GM23338 (cell line): ENCODE results near the gene CMIP. TPM values are rescaled to one million over a fixed set of nuclear protein-coding genes. Genes with fewer than 3 reads are reported as not detected.

Experiments used
- ATAC-seq: fragments of 200-7000 bp; cut with Tn5 transposase; 3 replicates; pipeline ENCODE4 v1.9.1; 2020
- DNase-seq: peaks from one replicate; pipeline ENCODE4 v3.0.0-alpha.2; 2015; ENCODE audit warnings: low spot score
- H2AFZ ChIP-seq: fragments of 200-600 bp; sonication (generic); 2 replicates; pipeline ENCODE4 v1.8.0; 2016; ENCODE audit warnings: antibody characterized with exemption, mild to moderate bottlenecking, moderate library complexity
- H3F3A ChIP-seq: fragments of 200-600 bp; sonication (generic); replicated peaks from 2 replicates; pipeline ENCODE4 v1.8.0; 2017; ENCODE audit warnings: antibody characterized with exemption, mixed run types, low read depth
- H3K27ac ChIP-seq: fragments of 200-600 bp; sonication (generic); 2 replicates; pipeline ENCODE4 v1.6.1; 2016; ENCODE audit warnings: low read depth
- H3K27me3 ChIP-seq: fragments of 200-600 bp; sonication (generic); 2 replicates; pipeline ENCODE4 v1.8.0; 2016; ENCODE audit warnings: mild to moderate bottlenecking, mixed run types, moderate library complexity; ENCODE audit not compliant: insufficient read depth
- H3K36me3 ChIP-seq: fragments of 200-600 bp; sonication (generic); 2 replicates; pipeline ENCODE4 v1.8.0; 2016; ENCODE audit warnings: mild to moderate bottlenecking; ENCODE audit not compliant: insufficient read depth
- H3K4me1 ChIP-seq: fragments of 200-600 bp; sonication (generic); 2 replicates; pipeline ENCODE4 v1.8.0; 2016; ENCODE audit warnings: mild to moderate bottlenecking, moderate library complexity; ENCODE audit not compliant: insufficient read depth
- H3K4me2 ChIP-seq: fragments of 200-600 bp; sonication (generic); 2 replicates; pipeline ENCODE4 v1.7.1; 2017; ENCODE audit warnings: mixed run types
- H3K4me3 ChIP-seq: fragments of 200-600 bp; sonication (generic); 2 replicates; pipeline ENCODE4 v1.6.1; 2016; ENCODE audit warnings: mixed run types
- H3K79me2 ChIP-seq: fragments of 200-600 bp; sonication (generic); replicated peaks from 2 replicates; pipeline ENCODE4 v1.8.0; 2017; ENCODE audit warnings: mild to moderate bottlenecking; ENCODE audit not compliant: insufficient read depth
- H3K9me2 ChIP-seq: fragments of 200-600 bp; sonication (generic); 2 replicates; pipeline ENCODE4 v1.8.0; 2017; ENCODE audit not compliant: insufficient read depth
- H4K20me1 ChIP-seq: fragments of 200-600 bp; sonication (generic); replicated peaks from 2 replicates; pipeline ENCODE4 v1.8.0; 2017; ENCODE audit warnings: mild to moderate bottlenecking; ENCODE audit not compliant: insufficient read depth
- H3K27ac Mint-ChIP-seq: 2 replicates; pipeline ENCODE4 v1.8.0; 2020; ENCODE audit warnings: inconsistent platforms, mild to moderate bottlenecking, moderate library complexity, mixed read lengths
- H3K27me3 Mint-ChIP-seq: 3 replicates; pipeline ENCODE4 v1.8.0; 2022; ENCODE audit warnings: low read depth, mild to moderate bottlenecking, moderate library complexity, mixed read lengths, inconsistent platforms; ENCODE audit not compliant: insufficient read depth, poor library complexity
- H3K36me3 Mint-ChIP-seq: 3 replicates; pipeline ENCODE4 v1.8.0; 2021; ENCODE audit warnings: low read depth, mild to moderate bottlenecking, inconsistent platforms, moderate library complexity, mixed read lengths
- H3K4me1 Mint-ChIP-seq: 3 replicates; pipeline ENCODE4 v1.8.0; 2020; ENCODE audit warnings: mild to moderate bottlenecking, inconsistent platforms, mixed read lengths
- H3K4me3 Mint-ChIP-seq: 3 replicates; pipeline ENCODE4 v1.8.0; 2021; ENCODE audit warnings: moderate library complexity, mild to moderate bottlenecking, inconsistent platforms, mixed read lengths
- H3K9me3 Mint-ChIP-seq: 3 replicates; pipeline ENCODE4 v1.8.0; 2020; ENCODE audit warnings: moderate library complexity, mild to moderate bottlenecking, inconsistent platforms, mixed read lengths
- CREB1 ChIP-seq: fragments of 250-450 bp; sonication (Bioruptor Pico); IDR thresholded peaks from 2 replicates; pipeline ENCODE4 v1.5.0; 2020; ENCODE audit warnings: low read depth, mild to moderate bottlenecking, moderate library complexity
- EZH2 ChIP-seq: fragments of 200-600 bp; sonication (generic); IDR thresholded peaks from one replicate; pipeline ENCODE4 v1.8.0; 2017; ENCODE audit warnings: antibody characterized with exemption, mild to moderate bottlenecking, low read depth; ENCODE audit not compliant: unreplicated experiment
- JUNB ChIP-seq: IDR thresholded peaks from one replicate; pipeline ENCODE4 v1.6.1; 2016; ENCODE audit warnings: antibody characterized with exemption; ENCODE audit not compliant: unreplicated experiment
- POLR2AphosphoS5 ChIP-seq: IDR thresholded peaks from 2 replicates; pipeline ENCODE4 v1.6.1; 2016; ENCODE audit warnings: antibody characterized with exemption, low read depth
- STAT1 ChIP-seq: IDR thresholded peaks from one replicate; pipeline ENCODE4 v1.6.1; 2016; ENCODE audit warnings: antibody characterized with exemption; ENCODE audit not compliant: unreplicated experiment
- ZNF114 ChIP-seq: fragments of 250-450 bp; sonication (Bioruptor Pico); IDR thresholded peaks from 2 replicates; pipeline ENCODE4 v1.5.0; 2020; ENCODE audit warnings: mild to moderate bottlenecking, moderate library complexity
- polyA plus RNA-seq: library from polyadenylated mRNA; unstranded; fragments of >200 nt; fragmentation: Nextera tagmentation; extraction: Ambion mirVana; gene quantifications from 2 replicates; pipeline ENCODE4 v1.2.1, GENCODE V29; 2016
- total RNA-seq: library from RNA; depleted of rRNA; stranded (reverse); fragments of >200 nt; shearing (Covaris generic); gene quantifications from 2 replicates; pipeline ENCODE4 v1.2.3, GENCODE V29; 2014
- TF ChIP-seq, protein P1 (sequence below): fragments of 250-450 bp; sonication (Bioruptor Pico); IDR thresholded peaks from 2 replicates; pipeline ENCODE4 v1.5.0; 2020; ENCODE audit warnings: mild to moderate bottlenecking, moderate library complexity

Gene CMIP
- total and polyA plus RNA-seq, 2 experiments from 2014 or later: 9.5 to 62.3 TPM

DNA sequence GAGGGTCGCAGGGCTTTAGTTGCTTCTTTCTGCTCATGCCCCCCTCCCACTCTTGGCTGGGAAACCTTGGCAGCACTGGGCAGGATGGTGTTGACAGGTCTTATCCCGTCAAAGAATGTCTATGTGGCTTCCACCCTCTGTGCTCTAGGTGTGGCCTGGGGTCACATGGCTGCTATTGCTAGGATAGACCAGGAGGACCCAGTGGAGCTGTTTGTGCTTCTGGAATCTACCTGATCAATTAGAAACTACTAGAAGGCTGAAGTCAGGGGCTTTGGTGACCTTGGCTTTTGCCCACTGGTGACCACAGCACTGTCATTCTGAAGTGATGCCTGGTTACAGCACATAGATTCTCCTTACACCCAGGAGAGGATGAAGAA is 105.8 kb downstream of the CMIP start:
- no peak overlapping the region for H3K4me3 ChIP-seq
- no peak overlapping the region for H3K4me2 ChIP-seq
- H3K9me2 ChIP-seq: no peaks in the 10 kb centered on the region
- H4K20me1 ChIP-seq: peaks cover 52% of the 10 kb centered on the region
- no peak overlapping the region; the same call in 1 of the 2 replicates for H3K27ac Mint-ChIP-seq
- no peaks in the 10 kb centered on the region for H3K9me3 Mint-ChIP-seq
- H3K36me3 ChIP-seq: no peaks in the 10 kb centered on the region
- H3F3A ChIP-seq: no peaks in the 10 kb centered on the region
- H3K79me2 ChIP-seq: peaks cover 90% of the 10 kb centered on the region
- no peak for ATAC-seq
- H3K4me1 Mint-ChIP-seq: peaks cover 36% of the 10 kb centered on the region
- no peak overlapping the region for H2AFZ ChIP-seq
- DNase-seq: no peak
- H3K4me3 Mint-ChIP-seq: no peak overlapping the region
- H3K27me3 ChIP-seq: no peaks in the 10 kb centered on the region
- H3K27me3 Mint-ChIP-seq: peaks cover 11% of the 10 kb centered on the region
- peaks cover 4% of the 10 kb centered on the region for H3K4me1 ChIP-seq
- no peaks in the 10 kb centered on the region; the same call in 2 of the 3 replicates for H3K36me3 Mint-ChIP-seq
- TF ChIP-seq, protein P1, sequence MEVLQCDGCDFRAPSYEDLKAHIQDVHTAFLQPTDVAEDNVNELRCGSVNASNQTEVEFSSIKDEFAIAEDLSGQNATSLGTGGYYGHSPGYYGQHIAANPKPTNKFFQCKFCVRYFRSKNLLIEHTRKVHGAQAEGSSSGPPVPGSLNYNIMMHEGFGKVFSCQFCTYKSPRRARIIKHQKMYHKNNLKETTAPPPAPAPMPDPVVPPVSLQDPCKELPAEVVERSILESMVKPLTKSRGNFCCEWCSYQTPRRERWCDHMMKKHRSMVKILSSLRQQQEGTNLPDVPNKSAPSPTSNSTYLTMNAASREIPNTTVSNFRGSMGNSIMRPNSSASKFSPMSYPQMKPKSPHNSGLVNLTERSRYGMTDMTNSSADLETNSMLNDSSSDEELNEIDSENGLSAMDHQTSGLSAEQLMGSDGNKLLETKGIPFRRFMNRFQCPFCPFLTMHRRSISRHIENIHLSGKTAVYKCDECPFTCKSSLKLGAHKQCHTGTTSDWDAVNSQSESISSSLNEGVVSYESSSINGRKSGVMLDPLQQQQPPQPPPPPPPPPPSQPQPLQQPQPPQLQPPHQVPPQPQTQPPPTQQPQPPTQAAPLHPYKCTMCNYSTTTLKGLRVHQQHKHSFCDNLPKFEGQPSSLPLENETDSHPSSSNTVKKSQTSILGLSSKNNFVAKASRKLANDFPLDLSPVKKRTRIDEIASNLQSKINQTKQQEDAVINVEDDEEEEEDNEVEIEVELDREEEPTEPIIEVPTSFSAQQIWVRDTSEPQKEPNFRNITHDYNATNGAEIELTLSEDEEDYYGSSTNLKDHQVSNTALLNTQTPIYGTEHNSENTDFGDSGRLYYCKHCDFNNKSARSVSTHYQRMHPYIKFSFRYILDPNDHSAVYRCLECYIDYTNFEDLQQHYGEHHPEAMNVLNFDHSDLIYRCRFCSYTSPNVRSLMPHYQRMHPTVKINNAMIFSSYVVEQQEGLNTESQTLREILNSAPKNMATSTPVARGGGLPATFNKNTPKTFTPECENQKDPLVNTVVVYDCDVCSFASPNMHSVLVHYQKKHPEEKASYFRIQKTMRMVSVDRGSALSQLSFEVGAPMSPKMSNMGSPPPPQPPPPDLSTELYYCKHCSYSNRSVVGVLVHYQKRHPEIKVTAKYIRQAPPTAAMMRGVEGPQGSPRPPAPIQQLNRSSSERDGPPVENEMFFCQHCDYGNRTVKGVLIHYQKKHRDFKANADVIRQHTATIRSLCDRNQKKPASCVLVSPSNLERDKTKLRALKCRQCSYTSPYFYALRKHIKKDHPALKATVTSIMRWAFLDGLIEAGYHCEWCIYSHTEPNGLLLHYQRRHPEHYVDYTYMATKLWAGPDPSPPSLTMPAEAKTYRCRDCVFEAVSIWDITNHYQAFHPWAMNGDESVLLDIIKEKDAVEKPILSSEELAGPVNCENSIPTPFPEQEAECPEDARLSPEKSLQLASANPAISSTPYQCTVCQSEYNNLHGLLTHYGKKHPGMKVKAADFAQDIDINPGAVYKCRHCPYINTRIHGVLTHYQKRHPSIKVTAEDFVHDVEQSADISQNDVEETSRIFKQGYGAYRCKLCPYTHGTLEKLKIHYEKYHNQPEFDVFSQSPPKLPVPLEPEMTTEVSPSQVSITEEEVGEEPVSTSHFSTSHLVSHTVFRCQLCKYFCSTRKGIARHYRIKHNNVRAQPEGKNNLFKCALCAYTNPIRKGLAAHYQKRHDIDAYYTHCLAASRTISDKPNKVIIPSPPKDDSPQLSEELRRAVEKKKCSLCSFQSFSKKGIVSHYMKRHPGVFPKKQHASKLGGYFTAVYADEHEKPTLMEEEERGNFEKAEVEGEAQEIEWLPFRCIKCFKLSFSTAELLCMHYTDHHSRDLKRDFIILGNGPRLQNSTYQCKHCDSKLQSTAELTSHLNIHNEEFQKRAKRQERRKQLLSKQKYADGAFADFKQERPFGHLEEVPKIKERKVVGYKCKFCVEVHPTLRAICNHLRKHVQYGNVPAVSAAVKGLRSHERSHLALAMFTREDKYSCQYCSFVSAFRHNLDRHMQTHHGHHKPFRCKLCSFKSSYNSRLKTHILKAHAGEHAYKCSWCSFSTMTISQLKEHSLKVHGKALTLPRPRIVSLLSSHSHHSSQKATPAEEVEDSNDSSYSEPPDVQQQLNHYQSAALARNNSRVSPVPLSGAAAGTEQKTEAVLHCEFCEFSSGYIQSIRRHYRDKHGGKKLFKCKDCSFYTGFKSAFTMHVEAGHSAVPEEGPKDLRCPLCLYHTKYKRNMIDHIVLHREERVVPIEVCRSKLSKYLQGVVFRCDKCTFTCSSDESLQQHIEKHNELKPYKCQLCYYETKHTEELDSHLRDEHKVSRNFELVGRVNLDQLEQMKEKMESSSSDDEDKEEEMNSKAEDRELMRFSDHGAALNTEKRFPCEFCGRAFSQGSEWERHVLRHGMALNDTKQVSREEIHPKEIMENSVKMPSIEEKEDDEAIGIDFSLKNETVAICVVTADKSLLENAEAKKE: no peak
- no peak for TF ChIP-seq CREB1 (CRISPR knock-in tag)
- no peak for TF ChIP-seq STAT1
- TF ChIP-seq ZNF114: no peak
- TF ChIP-seq POLR2AphosphoS5: no peak
- TF ChIP-seq EZH2: no peak
- no peak for TF ChIP-seq JUNB
- no peak overlapping the region for H3K27ac ChIP-seq
